MM.1S (cell line): ENCODE data around the gene AGO3.

Experiments
- DNase-seq: peaks from one replicate; pipeline ENCODE4 v3.0.0-alpha.2; 2015
- H2AFZ ChIP-seq: fragments of 300-600 bp; sonication (generic); 2 replicates; pipeline ENCODE4 v1.6.0; 2016; ENCODE audit warnings: antibody characterized with exemption, low read length
- H3F3A ChIP-seq: fragments of 300-600 bp; sonication (generic); 2 replicates; pipeline ENCODE4 v1.6.1; 2016; ENCODE audit warnings: mild to moderate bottlenecking, antibody characterized with exemption, low read length, moderate library complexity, mixed read lengths; ENCODE audit not compliant: insufficient read depth
- H3K27ac ChIP-seq: fragments of 300-600 bp; sonication (generic); 2 replicates; pipeline ENCODE4 v1.5.1; 2016; ENCODE audit warnings: mild to moderate bottlenecking, low read length
- H3K27me3 ChIP-seq: fragments of 300-600 bp; sonication (generic); replicated peaks from 2 replicates; pipeline ENCODE4 v1.6.0; 2016; ENCODE audit warnings: low read length; ENCODE audit not compliant: insufficient read depth
- H3K36me3 ChIP-seq: fragments of 300-600 bp; sonication (generic); replicated peaks from 2 replicates; pipeline ENCODE4 v1.6.1; 2016; ENCODE audit warnings: mild to moderate bottlenecking, low read length, mixed read lengths; ENCODE audit not compliant: insufficient read depth
- H3K4me1 ChIP-seq: fragments of 300-600 bp; sonication (generic); 2 replicates; pipeline ENCODE4 v1.6.1; 2016; ENCODE audit warnings: low read length, mixed read lengths
- H3K4me2 ChIP-seq: fragments of 300-600 bp; sonication (generic); 2 replicates; pipeline ENCODE4 v1.6.0; 2016; ENCODE audit warnings: low read depth, low read length
- H3K4me3 ChIP-seq: fragments of 300-600 bp; sonication (generic); 2 replicates; pipeline ENCODE4 v1.5.1; 2016; ENCODE audit warnings: low read length, mixed read lengths
- H3K79me2 ChIP-seq: fragments of 300-600 bp; sonication (generic); 2 replicates; pipeline ENCODE4 v1.6.1; 2016; ENCODE audit warnings: mixed run types, low read length, mixed read lengths
- H3K9ac ChIP-seq: fragments of 300-600 bp; sonication (generic); 2 replicates; pipeline ENCODE4 v1.6.1; 2016; ENCODE audit warnings: low read length, mixed read lengths
- H3K9me2 ChIP-seq: fragments of 300-600 bp; sonication (generic); replicated peaks from 2 replicates; pipeline ENCODE4 v1.6.1; 2016; ENCODE audit warnings: mild to moderate bottlenecking, low read length, mixed read lengths; ENCODE audit not compliant: insufficient read depth
- H3K9me3 ChIP-seq: fragments of 300-600 bp; sonication (generic); replicated peaks from 2 replicates; pipeline ENCODE4 v1.6.1; 2016; ENCODE audit warnings: mild to moderate bottlenecking, low read length, mixed read lengths; ENCODE audit not compliant: insufficient read depth
- H4K20me1 ChIP-seq: fragments of 300-600 bp; sonication (generic); 2 replicates; pipeline ENCODE4 v1.6.1; 2016; ENCODE audit warnings: mild to moderate bottlenecking, low read length, moderate library complexity, mixed read lengths; ENCODE audit not compliant: insufficient read depth
- EZH2 ChIP-seq: fragments of 300-600 bp; sonication (generic); optimal IDR thresholded peaks from 2 replicates; pipeline ENCODE3; 2017; ENCODE audit warnings: low read depth, mild to moderate bottlenecking, antibody characterized with exemption, low read length, mixed read lengths
- EZH2phosphoT487 ChIP-seq: fragments of 300-600 bp; sonication (generic); IDR thresholded peaks from 2 replicates; pipeline ENCODE4 v1.6.1; 2018; ENCODE audit warnings: antibody characterized with exemption, low read length
- TF ChIP-seq, protein P1 (sequence below): fragments of 300-600 bp; sonication (generic); IDR thresholded peaks from 2 replicates; pipeline ENCODE4 v1.5.1; 2016; ENCODE audit warnings: antibody characterized with exemption, low read length, mixed read lengths

Gene AGO3

DNA sequence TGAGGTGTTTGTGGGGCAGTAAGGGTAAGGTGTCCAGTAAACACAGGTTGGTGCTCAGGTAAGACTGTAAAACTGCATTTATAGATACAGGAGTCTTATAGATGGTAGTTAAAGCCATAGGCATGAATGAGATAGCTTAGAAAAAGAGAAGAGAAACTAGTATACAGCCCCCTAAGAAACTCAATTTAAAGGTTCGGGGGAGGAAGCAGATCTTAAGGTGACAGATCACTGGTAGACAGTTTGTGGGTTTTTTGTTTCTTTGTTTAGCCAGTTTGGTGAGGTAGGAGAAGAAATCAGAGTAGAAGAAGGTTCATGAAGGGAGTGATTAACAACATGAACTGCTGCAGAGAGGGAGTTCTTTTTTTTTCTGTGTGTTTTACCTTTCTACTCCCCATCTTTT, 6.1 kb upstream of the AGO3 start:
- Histone ChIP-seq H3K4me1 (no peaks in the 10 kb centered on the region), H3K36me3 (no peaks in the 10 kb centered on the region), H3K27ac (no peak overlapping the region), H3K9me2 (no peaks in the 10 kb centered on the region), H3K27me3 (no peaks in the 10 kb centered on the region), H3K9ac (no peak overlapping the region), H3K4me3 (no peak overlapping the region), H3K9me3 (no peaks in the 10 kb centered on the region), H2AFZ (no peak overlapping the region), H4K20me1 (no peaks in the 10 kb centered on the region), H3F3A (peaks cover 2% of the 10 kb centered on the region; the same call in 1 of the 2 replicates), H3K4me2 (no peak overlapping the region), H3K79me2 (no peaks in the 10 kb centered on the region)
- DNase-seq = no peak
- TF ChIP-seq EZH2 = no peak
- TF ChIP-seq EZH2phosphoT487 = no peak
- TF ChIP-seq, protein P1, sequence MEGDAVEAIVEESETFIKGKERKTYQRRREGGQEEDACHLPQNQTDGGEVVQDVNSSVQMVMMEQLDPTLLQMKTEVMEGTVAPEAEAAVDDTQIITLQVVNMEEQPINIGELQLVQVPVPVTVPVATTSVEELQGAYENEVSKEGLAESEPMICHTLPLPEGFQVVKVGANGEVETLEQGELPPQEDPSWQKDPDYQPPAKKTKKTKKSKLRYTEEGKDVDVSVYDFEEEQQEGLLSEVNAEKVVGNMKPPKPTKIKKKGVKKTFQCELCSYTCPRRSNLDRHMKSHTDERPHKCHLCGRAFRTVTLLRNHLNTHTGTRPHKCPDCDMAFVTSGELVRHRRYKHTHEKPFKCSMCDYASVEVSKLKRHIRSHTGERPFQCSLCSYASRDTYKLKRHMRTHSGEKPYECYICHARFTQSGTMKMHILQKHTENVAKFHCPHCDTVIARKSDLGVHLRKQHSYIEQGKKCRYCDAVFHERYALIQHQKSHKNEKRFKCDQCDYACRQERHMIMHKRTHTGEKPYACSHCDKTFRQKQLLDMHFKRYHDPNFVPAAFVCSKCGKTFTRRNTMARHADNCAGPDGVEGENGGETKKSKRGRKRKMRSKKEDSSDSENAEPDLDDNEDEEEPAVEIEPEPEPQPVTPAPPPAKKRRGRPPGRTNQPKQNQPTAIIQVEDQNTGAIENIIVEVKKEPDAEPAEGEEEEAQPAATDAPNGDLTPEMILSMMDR = no peak

DNA sequence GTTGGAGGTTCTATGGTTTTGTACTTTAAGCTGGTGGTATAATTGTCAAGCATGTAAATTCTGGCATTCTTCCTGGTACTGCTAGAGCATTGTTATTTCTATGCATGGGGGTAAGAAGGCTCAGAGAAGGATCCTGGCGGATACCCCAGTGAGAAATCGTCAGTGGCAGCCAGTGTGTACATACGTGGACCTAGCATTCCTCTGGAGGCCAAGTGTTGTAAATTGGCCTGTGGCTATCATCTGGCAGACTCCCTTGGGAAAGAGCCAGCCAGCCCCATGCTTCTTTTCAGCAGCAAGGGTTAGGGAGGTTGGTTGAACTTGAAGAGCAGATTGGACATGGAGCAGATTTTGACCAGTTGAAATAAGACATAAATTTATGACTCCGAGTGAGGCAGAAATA, 5.2 kb upstream of the AGO3 start:
- Histone ChIP-seq H3K27me3 (no peaks in the 10 kb centered on the region), H3K79me2 (no peaks in the 10 kb centered on the region), H3K9ac (no peak overlapping the region), H2AFZ (no peak overlapping the region), H3K4me3 (no peak overlapping the region), H3K4me2 (no peak overlapping the region), H3F3A (peaks cover 11% of the 10 kb centered on the region), H3K9me3 (no peaks in the 10 kb centered on the region), H3K27ac (no peak overlapping the region), H3K4me1 (no peaks in the 10 kb centered on the region), H4K20me1 (no peaks in the 10 kb centered on the region), H3K36me3 (no peaks in the 10 kb centered on the region), H3K9me2 (no peaks in the 10 kb centered on the region)
- no peak for DNase-seq
- TF ChIP-seq EZH2phosphoT487 (no peak), EZH2 (no peak)
- TF ChIP-seq, protein P1 = no peak

DNA sequence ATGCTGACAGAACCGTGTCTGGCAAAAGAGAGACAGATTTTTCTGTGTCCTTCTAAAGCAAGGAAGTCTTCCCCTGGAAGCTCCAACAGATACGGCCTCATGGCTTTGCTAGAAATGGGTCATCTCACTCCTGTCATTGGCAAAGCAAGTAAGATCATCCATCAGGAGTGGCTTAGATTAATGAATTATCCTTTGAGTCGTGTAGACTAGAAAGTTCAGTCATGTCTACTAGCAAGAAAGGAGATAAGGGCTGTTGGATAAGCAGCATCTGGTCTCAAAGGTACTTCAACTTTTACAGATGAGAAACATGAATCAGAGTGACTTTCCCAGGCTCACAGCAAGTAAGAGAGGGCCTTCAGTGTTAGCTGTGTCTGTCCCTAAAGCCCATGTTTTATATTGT, 3.4 kb upstream of the AGO3 start:
- Histone ChIP-seq H3K4me3 (no peak overlapping the region), H3K36me3 (no peaks in the 10 kb centered on the region), H3K9ac (no peak overlapping the region), H3K27ac (no peak overlapping the region), H3K9me2 (no peaks in the 10 kb centered on the region), H3K79me2 (peaks cover 13% of the 10 kb centered on the region), H2AFZ (no peak overlapping the region), H3K4me1 (peaks cover 5% of the 10 kb centered on the region), H3K27me3 (no peaks in the 10 kb centered on the region), H3K4me2 (no peak overlapping the region), H3F3A (peaks cover 22% of the 10 kb centered on the region), H4K20me1 (no peaks in the 10 kb centered on the region), H3K9me3 (no peaks in the 10 kb centered on the region)
- no peak for DNase-seq
- TF ChIP-seq EZH2 = no peak
- TF ChIP-seq, protein P1 = no peak
- no peak for TF ChIP-seq EZH2phosphoT487
